Activated CD4-positive, CD25-positive, alpha-beta regulatory T cell treated with anti-CD3 and anti-CD28 coated beads, Interleukin-2, amount 50 U/mL, for 24 hours (primary cell): ENCODE results near the gene OTOG.
A peak's percentile ranks its signal among the peaks of the same experiment; 100 is the strongest.

Experiments used
- ATAC-seq, 2 donors: fragments of 150-1000 bp; cut with Tn5 transposase; one replicate each; pipeline ENCODE4 v1.10.0; 2021; ENCODE audit warnings: mild to moderate bottlenecking in 1 of 2, moderate library complexity in 1 of 2

OTOG gene

GRCh38 chr11:17563961-17564686 is 17.1 kb downstream of the OTOG start:
- peak in 1 of 2 donors; percentile 13 for ATAC-seq

- ATAC-seq, result no peak
Observed at GRCh38 chr11:17564687-17565042, 17.6 kb downstream of the OTOG start.

GRCh38 chr11:17568944-17569343 is 21.9 kb downstream of the OTOG start:
- ATAC-seq, result no peak

GRCh38 chr11:17570034-17570433 is 23.0 kb downstream of the OTOG start:
- no peak for ATAC-seq

GRCh38 chr11:17571431-17572358 is 24.6 kb downstream of the OTOG start:
- no peak for ATAC-seq

- no peak for ATAC-seq
Observed at GRCh38 chr11:17572359-17572690, 25.3 kb downstream of the OTOG start.

GRCh38 chr11:17572791-17573460 is 25.9 kb downstream of the OTOG start:
- no peak for ATAC-seq

GRCh38 chr11:17573526-17573925 is 26.5 kb downstream of the OTOG start:
- ATAC-seq, result no peak

GRCh38 chr11:17574141-17575091 is 27.4 kb downstream of the OTOG start:
- no peak for ATAC-seq

GRCh38 chr11:17575431-17576425 is 28.7 kb downstream of the OTOG start:
- ATAC-seq, result no peak

GRCh38 chr11:17578296-17578695 is 31.2 kb downstream of the OTOG start:
- ATAC-seq, result no peak

- no peak for ATAC-seq
Observed at GRCh38 chr11:17578958-17579357, 31.9 kb downstream of the OTOG start.

GRCh38 chr11:17579451-17579850 is 32.4 kb downstream of the OTOG start:
- ATAC-seq, result no peak

GRCh38 chr11:17580271-17580670 is 33.2 kb downstream of the OTOG start:
- no peak for ATAC-seq

GRCh38 chr11:17581036-17581731 is 34.1 kb downstream of the OTOG start:
- ATAC-seq, result no peak

GRCh38 chr11:17581732-17582053 is 34.6 kb downstream of the OTOG start:
- no peak for ATAC-seq

GRCh38 chr11:17585911-17586695 is 39.0 kb downstream of the OTOG start:
- ATAC-seq, result no peak

- ATAC-seq, result no peak
Observed at GRCh38 chr11:17588166-17588565, 41.1 kb downstream of the OTOG start.

GRCh38 chr11:17588721-17589120 is 41.7 kb downstream of the OTOG start:
- no peak for ATAC-seq

GRCh38 chr11:17590463-17590862 is 43.4 kb downstream of the OTOG start:
- no peak for ATAC-seq
